Measurements from ENCODE around the gene CFLAR. TPM values are rescaled to one million over a fixed set of nuclear protein-coding genes. Genes with fewer than 3 reads are reported as not detected.

The CFLAR gene
- total RNA-seq, result 52.6 and 55.2 TPM in 2 replicates

GRCh38 chr2:201116115-201116958 is at the start of gene CFLAR:
Gene CFLAR, plus strand, starts transcription at chr2:201116164. Its CDS starts 13,702 bp downstream, at chr2:201129866.

GRCh38 chr2:201071479-201072200 is 44.3 kb upstream of the CFLAR start, which contains the start of the genes HYCC2 and NDUFB3:
Gene HYCC2, minus strand, starts transcription at chr2:201071671. Its CDS starts 47,662 bp downstream, at chr2:201024009.
Gene NDUFB3, plus strand, starts transcription at chr2:201072001. Its CDS starts 6,882 bp downstream, at chr2:201078883.

GRCh38 chr2:201182650-201183364 is 66.8 kb downstream of the CFLAR start, which contains the start of gene CASP10:
Gene CASP10, plus strand, starts transcription at chr2:201183141. Its CDS starts 2,637 bp downstream, at chr2:201185778.

Other genes with a start within 250 kb of the CFLAR start
- 17.5 and 53.0 TPM in 2 replicates for gene PPIL3, start 227.1 kb upstream of the CFLAR start, total RNA-seq
- gene NIF3L1, start 226.8 kb upstream of the CFLAR start, total RNA-seq, result 14.8 and 15.8 TPM in 2 replicates
- 7.7 and 8.4 TPM in 2 replicates for gene ORC2, start 152.5 kb upstream of the CFLAR start, total RNA-seq
- gene HYCC2, start 44.5 kb upstream of the CFLAR start, total RNA-seq, result 4.7 and 7.2 TPM in 2 replicates
- gene NDUFB3, start 44.2 kb upstream of the CFLAR start, total RNA-seq, result 46.2 and 60.9 TPM in 2 replicates
- gene CASP10, start 67.0 kb downstream of the CFLAR start, total RNA-seq, result 2.7 and 3.7 TPM in 2 replicates
- 13.3 and 13.9 TPM in 2 replicates for gene CASP8, start 144.4 kb downstream of the CFLAR start, total RNA-seq
- 1.0 and 2.0 TPM in 2 replicates for gene FLACC1, start 241.2 kb downstream of the CFLAR start, total RNA-seq